ENCODE data around the gene PRKG1. TPM values are rescaled to one million over a fixed set of nuclear protein-coding genes. Genes with fewer than 3 reads are reported as not detected.

Gene PRKG1
- total RNA-seq, 1 donor, result 19.5 TPM

DNA sequence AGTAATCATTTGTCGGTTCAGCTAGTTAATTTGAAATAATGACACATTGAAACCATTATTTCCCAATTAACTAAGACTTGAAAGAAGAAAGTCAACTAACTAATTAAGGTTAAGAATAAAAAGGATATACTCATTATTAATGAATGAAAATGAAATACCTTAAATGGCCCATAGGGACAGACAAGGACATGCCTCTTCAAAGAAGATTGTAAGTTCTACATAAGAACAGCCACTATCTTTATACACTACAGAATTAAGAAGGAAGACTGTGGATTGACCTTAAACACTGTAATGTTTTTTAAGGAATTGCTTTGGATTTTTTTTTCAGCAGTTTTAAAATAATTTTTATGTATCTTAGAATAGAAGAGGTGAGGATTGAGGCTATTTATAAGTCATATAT, 564.5 kb downstream of the PRKG1 start:
- Histone ChIP-seq H3K27ac (ENCODE audit: low read depth, low read length) (no peak overlapping the region), H4K20me1 (ENCODE audit: insufficient read depth, low read length) (no peaks in the 10 kb centered on the region), H3K4me3 (ENCODE audit: insufficient read depth, low read length) (no peak overlapping the region), H3K27me3 (ENCODE audit: insufficient read depth, low read length) (no peaks in the 10 kb centered on the region), H2AFZ (ENCODE audit: low read length) (no peak overlapping the region), H3K9me3 (ENCODE audit: low read depth, low read length) (no peaks in the 10 kb centered on the region), H3K4me2 (ENCODE audit: insufficient read depth, low read length) (no peak overlapping the region), H3K36me3 (ENCODE audit: insufficient read depth, low read length) (no peaks in the 10 kb centered on the region), H3K79me2 (ENCODE audit: insufficient read depth, low read length) (no peaks in the 10 kb centered on the region), H3K4me1 (ENCODE audit: insufficient read depth, low read length) (no peaks in the 10 kb centered on the region)
- DNase-seq (ENCODE audit: insufficient read length, low spot score, missing footprints), result no peak
- TF ChIP-seq, protein P1, sequence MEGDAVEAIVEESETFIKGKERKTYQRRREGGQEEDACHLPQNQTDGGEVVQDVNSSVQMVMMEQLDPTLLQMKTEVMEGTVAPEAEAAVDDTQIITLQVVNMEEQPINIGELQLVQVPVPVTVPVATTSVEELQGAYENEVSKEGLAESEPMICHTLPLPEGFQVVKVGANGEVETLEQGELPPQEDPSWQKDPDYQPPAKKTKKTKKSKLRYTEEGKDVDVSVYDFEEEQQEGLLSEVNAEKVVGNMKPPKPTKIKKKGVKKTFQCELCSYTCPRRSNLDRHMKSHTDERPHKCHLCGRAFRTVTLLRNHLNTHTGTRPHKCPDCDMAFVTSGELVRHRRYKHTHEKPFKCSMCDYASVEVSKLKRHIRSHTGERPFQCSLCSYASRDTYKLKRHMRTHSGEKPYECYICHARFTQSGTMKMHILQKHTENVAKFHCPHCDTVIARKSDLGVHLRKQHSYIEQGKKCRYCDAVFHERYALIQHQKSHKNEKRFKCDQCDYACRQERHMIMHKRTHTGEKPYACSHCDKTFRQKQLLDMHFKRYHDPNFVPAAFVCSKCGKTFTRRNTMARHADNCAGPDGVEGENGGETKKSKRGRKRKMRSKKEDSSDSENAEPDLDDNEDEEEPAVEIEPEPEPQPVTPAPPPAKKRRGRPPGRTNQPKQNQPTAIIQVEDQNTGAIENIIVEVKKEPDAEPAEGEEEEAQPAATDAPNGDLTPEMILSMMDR (IDR thresholded peaks at IDR 0.05; ENCODE audit: extremely low read depth, low read depth, low read length), result no peak

DNA sequence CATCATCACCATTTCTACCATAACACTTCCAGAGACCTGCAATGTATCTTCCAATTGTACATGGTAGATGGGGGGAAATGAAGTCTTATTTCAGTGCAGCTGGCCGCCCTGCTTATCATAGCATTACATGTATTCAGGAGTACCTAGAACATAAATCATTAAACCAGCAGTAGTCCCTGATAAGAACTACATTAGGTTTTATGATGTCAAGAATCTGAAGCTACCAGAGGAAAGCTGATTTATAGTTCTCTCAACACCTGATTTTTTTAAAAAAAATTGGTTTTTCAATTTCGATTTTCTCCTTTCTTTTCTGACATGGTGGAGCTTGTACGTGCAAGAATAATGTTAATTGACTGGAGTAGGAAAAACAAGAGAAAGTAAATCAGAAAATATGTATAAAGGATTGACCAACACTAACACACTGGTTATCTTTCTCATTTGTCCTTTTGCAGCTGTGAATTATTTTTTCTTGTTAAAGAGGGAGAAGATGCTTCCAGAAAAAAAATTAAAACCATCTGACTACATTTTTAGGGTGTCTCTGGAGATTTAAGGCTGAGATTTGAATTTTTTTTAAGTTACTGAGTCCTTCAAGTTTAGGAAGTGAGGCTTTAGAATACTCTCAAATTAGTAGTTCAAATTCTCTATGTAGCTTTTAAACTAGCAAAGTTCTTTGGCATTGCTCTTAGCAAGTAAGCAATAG, 566.0 kb downstream of the PRKG1 start:
- Histone ChIP-seq H3K79me2 (ENCODE audit: insufficient read depth, low read length) (no peaks in the 10 kb centered on the region), H3K36me3 (ENCODE audit: insufficient read depth, low read length) (no peaks in the 10 kb centered on the region), H2AFZ (ENCODE audit: low read length) (no peak overlapping the region), H3K27ac (ENCODE audit: low read depth, low read length) (no peak overlapping the region), H3K9me3 (ENCODE audit: low read depth, low read length) (no peaks in the 10 kb centered on the region), H3K4me2 (ENCODE audit: insufficient read depth, low read length) (no peak overlapping the region), H3K4me1 (ENCODE audit: insufficient read depth, low read length) (no peaks in the 10 kb centered on the region), H4K20me1 (ENCODE audit: insufficient read depth, low read length) (no peaks in the 10 kb centered on the region), H3K27me3 (ENCODE audit: insufficient read depth, low read length) (no peaks in the 10 kb centered on the region), H3K4me3 (ENCODE audit: insufficient read depth, low read length) (no peak overlapping the region)
- no peak for DNase-seq (ENCODE audit: insufficient read length, low spot score, missing footprints)
- TF ChIP-seq, protein P1 (IDR thresholded peaks at IDR 0.05; ENCODE audit: extremely low read depth, low read depth, low read length), result no peak

- Histone ChIP-seq H3K4me3 (ENCODE audit: insufficient read depth, low read length) (no peak overlapping the region), H3K9me3 (ENCODE audit: low read depth, low read length) (no peaks in the 10 kb centered on the region), H3K36me3 (ENCODE audit: insufficient read depth, low read length) (no peaks in the 10 kb centered on the region), H3K27ac (ENCODE audit: low read depth, low read length) (no peak overlapping the region), H4K20me1 (ENCODE audit: insufficient read depth, low read length) (no peaks in the 10 kb centered on the region), H3K27me3 (ENCODE audit: insufficient read depth, low read length) (no peaks in the 10 kb centered on the region), H3K79me2 (ENCODE audit: insufficient read depth, low read length) (no peaks in the 10 kb centered on the region), H2AFZ (ENCODE audit: low read length) (no peak overlapping the region), H3K4me1 (ENCODE audit: insufficient read depth, low read length) (no peaks in the 10 kb centered on the region), H3K4me2 (ENCODE audit: insufficient read depth, low read length) (no peak overlapping the region)
- TF ChIP-seq, protein P1 (IDR thresholded peaks at IDR 0.05; ENCODE audit: extremely low read depth, low read depth, low read length), result no peak
- no peak for DNase-seq (ENCODE audit: insufficient read length, low spot score, missing footprints)
These were observed 568.3 kb downstream of the PRKG1 start for GRCh38 chr10:51642581-51642980.

GRCh38 chr10:51643734-51644133, 569.4 kb downstream of the PRKG1 start:
- no peak for DNase-seq (ENCODE audit: insufficient read length, low spot score, missing footprints)
- Histone ChIP-seq H3K36me3 (ENCODE audit: insufficient read depth, low read length) (no peaks in the 10 kb centered on the region), H2AFZ (ENCODE audit: low read length) (no peak overlapping the region), H4K20me1 (ENCODE audit: insufficient read depth, low read length) (no peaks in the 10 kb centered on the region), H3K4me2 (ENCODE audit: insufficient read depth, low read length) (no peak overlapping the region), H3K4me1 (ENCODE audit: insufficient read depth, low read length) (no peaks in the 10 kb centered on the region), H3K27ac (ENCODE audit: low read depth, low read length) (no peak overlapping the region), H3K4me3 (ENCODE audit: insufficient read depth, low read length) (no peak overlapping the region), H3K79me2 (ENCODE audit: insufficient read depth, low read length) (no peaks in the 10 kb centered on the region), H3K9me3 (ENCODE audit: low read depth, low read length) (no peaks in the 10 kb centered on the region), H3K27me3 (ENCODE audit: insufficient read depth, low read length) (no peaks in the 10 kb centered on the region)
- TF ChIP-seq, protein P1 (IDR thresholded peaks at IDR 0.05; ENCODE audit: extremely low read depth, low read depth, low read length), result no peak
